Fibroblast of lung (primary cell): Measurements from ENCODE around the gene C1RL. TPM values are rescaled to one million over a fixed set of nuclear protein-coding genes. Genes with fewer than 3 reads are reported as not detected.

Experiments
- DNase-seq, 2 donors: peaks; one replicate each; pipeline versions ENCODE4 v3.0.0 to v3.0.0-alpha.2; 2010; ENCODE audit warnings: low read depth in 2 of 2
- H2AFZ ChIP-seq: 2 replicates; pipeline ENCODE4 v1.5.1; 2012; ENCODE audit warnings: low read length, control low read depth, inconsistent platforms
- H3K27ac ChIP-seq: 2 replicates; pipeline ENCODE4 v1.5.1; 2011; ENCODE audit warnings: low read length, control low read depth; ENCODE audit not compliant: insufficient read depth
- H3K27me3 ChIP-seq: 2 replicates; pipeline ENCODE4 v1.5.1; 2011; ENCODE audit warnings: mild to moderate bottlenecking, low read length; ENCODE audit not compliant: control insufficient read depth, insufficient read depth
- H3K36me3 ChIP-seq: 2 replicates; pipeline ENCODE4 v1.5.1; 2011; ENCODE audit warnings: low read length; ENCODE audit not compliant: control insufficient read depth, insufficient read depth
- H3K4me1 ChIP-seq: 2 replicates; pipeline ENCODE4 v1.5.1; 2011; ENCODE audit warnings: low read length; ENCODE audit not compliant: control insufficient read depth, insufficient read depth; ENCODE audit errors: extremely low read depth
- H3K4me2 ChIP-seq: 2 replicates; pipeline ENCODE4 v1.5.1; 2011; ENCODE audit warnings: low read length, control low read depth; ENCODE audit not compliant: insufficient read depth; ENCODE audit errors: extremely low read depth
- H3K4me3 ChIP-seq, 4 experiments: fragments of 200-600 bp in 1 of 4; sonication (generic) in 1 of 4; replicated peaks in 1 of 4; 2 replicates each; pipeline ENCODE4 v1.5.1; 2011 to 2016; ENCODE audit warnings: low read length in 4 of 4, low read depth in 3 of 4, mild to moderate bottlenecking in 3 of 4, control low read depth in 2 of 4, inconsistent platforms in 1 of 4, mixed read lengths in 1 of 4; ENCODE audit not compliant: insufficient read depth in 1 of 4; ENCODE audit errors: control extremely low read depth in 1 of 4
- H3K79me2 ChIP-seq: 2 replicates; pipeline ENCODE4 v1.5.1; 2012; ENCODE audit warnings: mild to moderate bottlenecking, low read length, inconsistent platforms; ENCODE audit not compliant: control insufficient read depth, insufficient read depth
- H3K9ac ChIP-seq: 2 replicates; pipeline ENCODE4 v1.5.1; 2011; ENCODE audit warnings: mild to moderate bottlenecking, low read length, control low read depth; ENCODE audit not compliant: insufficient read depth
- H3K9me3 ChIP-seq: 2 replicates; pipeline ENCODE4 v1.5.1; 2012; ENCODE audit warnings: low read depth, low read length; ENCODE audit not compliant: control insufficient read depth, insufficient read depth
- H4K20me1 ChIP-seq: 2 replicates; pipeline ENCODE4 v1.5.1; 2011; ENCODE audit warnings: low read length; ENCODE audit not compliant: control insufficient read depth, insufficient read depth; ENCODE audit errors: extremely low read depth
- CTCF ChIP-seq, 2 donors: IDR thresholded peaks in 1 of 2; conservative IDR thresholded peaks in 1 of 2; 1 replicate in 1 of 2; 2 replicates in 1 of 2; pipeline ENCODE4 v1.5.1; 2011 to 2012; ENCODE audit warnings: low read length in 2 of 2, control low read depth in 1 of 2, inconsistent platforms in 1 of 2, low read depth in 1 of 2, mild to moderate bottlenecking in 1 of 2
- EZH2 ChIP-seq: IDR thresholded peaks from 2 replicates; pipeline ENCODE4 v1.5.1; 2012; ENCODE audit warnings: low read length, control low read depth, mild to moderate bottlenecking; ENCODE audit errors: missing control alignments
- polyA plus RNA-seq, 2 donors: library from polyadenylated mRNA; depleted of rRNA in 1 of 2; stranded (reverse) in 1 of 2; unstranded in 1 of 2; fragments of >200 nt; gene quantifications; 2 replicates each; pipeline ENCODE4 v1.2.1, GENCODE V29; 2011 to 2012; ENCODE audit warnings: missing spikeins in 1 of 2
- total RNA-seq: library from RNA; depleted of rRNA; stranded (reverse); fragments of >200 nt; gene quantifications from 2 replicates; pipeline ENCODE4 v1.2.1, GENCODE V29; 2014

The C1RL gene
- total and polyA plus RNA-seq, 2 donors (not counting 1 experiment from before 2014, with no cell fraction given): 46.2 to 64.9 TPM

- TF ChIP-seq CTCF (conservative IDR thresholded peaks at IDR 0.05 in 1 of 2, IDR thresholded peaks at IDR 0.05 in 1 of 2; ENCODE audit: low read depth in 1 of 2, low read length in 2 of 2): no peak
- no peak for TF ChIP-seq EZH2
- DNase-seq: peak; percentile 56 to 67
- peak overlapping the region; percentile 82 for H3K27ac ChIP-seq
- peak overlapping the region in 1 of 4 experiments; percentile 14 for H3K4me3 ChIP-seq
- H3K79me2 ChIP-seq: no peaks in the 10 kb centered on the region
- H4K20me1 ChIP-seq: no peaks in the 10 kb centered on the region
- H3K4me1 ChIP-seq: peaks cover 24% of the 10 kb centered on the region
- peaks cover under 1% of the 10 kb centered on the region for H3K9me3 ChIP-seq
- no peak overlapping the region for H2AFZ ChIP-seq
- peaks cover 23% of the 10 kb centered on the region for H3K36me3 ChIP-seq
- peak overlapping the region; percentile 58 for H3K4me2 ChIP-seq
- H3K9ac ChIP-seq: no peak overlapping the region
- H3K27me3 ChIP-seq: no peaks in the 10 kb centered on the region
Observed at GRCh38 chr12:7079826-7080125, 29.2 kb downstream of the C1RL start.

GRCh38 chr12:7078163-7078562, 30.9 kb downstream of the C1RL start:
- no peak overlapping the region for H3K4me2 ChIP-seq
- no peak overlapping the region for H2AFZ ChIP-seq
- H3K9ac ChIP-seq: no peak overlapping the region
- no peak for DNase-seq
- no peaks in the 10 kb centered on the region for H3K9me3 ChIP-seq
- peaks cover 24% of the 10 kb centered on the region for H3K4me1 ChIP-seq
- TF ChIP-seq CTCF (conservative IDR thresholded peaks at IDR 0.05 in 1 of 2, IDR thresholded peaks at IDR 0.05 in 1 of 2; ENCODE audit: low read depth in 1 of 2, low read length in 2 of 2) (no peak), EZH2 (no peak)
- no peak overlapping the region for H3K4me3 ChIP-seq
- H3K27me3 ChIP-seq: no peaks in the 10 kb centered on the region
- no peaks in the 10 kb centered on the region for H4K20me1 ChIP-seq
- no peaks in the 10 kb centered on the region for H3K79me2 ChIP-seq
- no peak overlapping the region for H3K27ac ChIP-seq
- peaks cover 17% of the 10 kb centered on the region for H3K36me3 ChIP-seq

DNA sequence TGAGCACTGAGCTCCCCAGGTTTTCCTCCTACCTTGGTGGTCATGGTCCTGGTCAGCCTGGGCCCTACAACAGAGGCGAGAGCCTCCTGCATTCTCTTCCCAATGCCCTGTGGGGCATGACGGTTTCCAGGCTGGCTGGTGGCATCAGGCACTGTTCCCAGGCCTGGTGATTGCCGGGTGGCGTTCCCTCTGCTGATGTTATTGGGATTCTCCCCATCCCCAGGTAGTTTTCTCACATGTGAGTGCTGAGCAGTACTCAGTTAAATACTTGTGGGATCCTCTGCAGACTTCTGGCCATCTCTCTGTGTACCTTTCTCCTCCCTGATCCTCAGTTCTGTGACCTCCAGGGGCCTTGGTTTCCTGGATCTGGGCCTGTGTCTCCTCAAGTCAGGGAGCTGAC, 32.5 kb downstream of the C1RL start:
- Histone ChIP-seq H3K9ac (no peak overlapping the region), H3K27me3 (no peaks in the 10 kb centered on the region), H2AFZ (no peak overlapping the region), H3K4me2 (no peak overlapping the region), H3K9me3 (no peaks in the 10 kb centered on the region), H3K36me3 (peaks cover 9% of the 10 kb centered on the region), H3K79me2 (no peaks in the 10 kb centered on the region), H4K20me1 (no peaks in the 10 kb centered on the region), H3K4me3 (no peak overlapping the region), H3K27ac (no peak overlapping the region), H3K4me1 (peaks cover 24% of the 10 kb centered on the region)
- DNase-seq: no peak
- TF ChIP-seq EZH2: no peak
- TF ChIP-seq CTCF (conservative IDR thresholded peaks at IDR 0.05 in 1 of 2, IDR thresholded peaks at IDR 0.05 in 1 of 2; ENCODE audit: low read depth in 1 of 2, low read length in 2 of 2): no peak
